Measurements from ENCODE around the gene TMA7. TPM values are rescaled to one million over a fixed set of nuclear protein-coding genes. Genes with fewer than 3 reads are reported as not detected.

The TMA7 gene
- polyA plus RNA-seq, 4 donors: 293 to 334 (median 315) TPM

DNA sequence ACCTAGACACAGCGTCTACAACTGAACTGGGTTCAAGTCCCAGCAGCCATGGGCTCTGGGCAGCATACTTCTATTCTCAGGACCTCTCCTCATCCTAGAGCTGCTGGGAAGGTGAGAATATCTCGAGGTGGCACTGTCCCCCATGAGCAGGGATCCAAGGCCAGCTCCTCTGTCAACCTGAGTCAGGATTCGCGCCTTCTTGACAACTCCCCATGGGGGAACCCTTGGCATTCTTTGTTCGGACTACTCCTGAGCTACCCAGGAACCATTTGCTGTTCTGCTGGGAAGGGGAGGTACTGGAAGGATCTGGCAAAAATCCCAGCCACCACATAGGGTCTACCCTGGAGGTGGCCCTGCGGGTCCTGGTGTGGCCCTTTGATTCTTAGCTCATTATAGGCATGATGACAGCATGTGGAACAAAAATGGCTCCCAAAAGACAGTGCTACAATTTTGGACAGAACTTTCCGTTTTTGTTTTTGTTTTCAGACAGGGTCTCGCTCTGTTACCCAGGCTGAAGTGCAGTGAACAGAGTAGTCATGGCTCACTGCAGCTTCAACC is 32.4 kb upstream of the TMA7 start:
- DNase-seq (ENCODE audit: low read depth in 4 of 4, low spot score in 3 of 4): no peak

DNA sequence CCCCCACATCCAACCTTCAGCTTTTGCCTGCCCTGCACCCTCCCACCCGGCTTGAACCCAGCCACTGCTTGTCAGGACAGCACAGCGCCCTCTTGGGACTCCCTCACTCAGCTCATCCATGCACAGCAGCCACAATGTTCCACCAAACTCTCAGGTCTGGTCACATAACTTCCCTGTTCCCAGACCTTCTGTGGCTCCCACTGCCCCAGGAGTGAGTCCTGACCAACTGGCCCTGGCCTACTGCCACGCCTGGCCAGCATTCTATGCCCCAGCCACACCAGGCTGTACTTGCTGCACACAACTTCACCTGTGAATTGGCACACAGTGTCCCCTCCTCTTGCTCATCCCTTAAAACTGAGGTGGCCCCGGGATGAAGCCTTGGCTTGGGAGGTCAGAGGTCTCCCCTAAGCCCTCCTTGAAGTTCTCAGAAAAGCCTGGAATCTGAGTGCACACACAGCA is 31.2 kb upstream of the TMA7 start:
- no peak for DNase-seq (ENCODE audit: low read depth in 4 of 4, low spot score in 3 of 4)

GRCh38 chr3:48409291-48410201 is 30.5 kb upstream of the TMA7 start:
- DNase-seq (ENCODE audit: low read depth in 4 of 4, low spot score in 3 of 4): no peak

- no peak for DNase-seq (ENCODE audit: low read depth in 4 of 4, low spot score in 3 of 4)
Measured at GRCh38 chr3:48410205-48411040, 29.6 kb upstream of the TMA7 start.

DNA sequence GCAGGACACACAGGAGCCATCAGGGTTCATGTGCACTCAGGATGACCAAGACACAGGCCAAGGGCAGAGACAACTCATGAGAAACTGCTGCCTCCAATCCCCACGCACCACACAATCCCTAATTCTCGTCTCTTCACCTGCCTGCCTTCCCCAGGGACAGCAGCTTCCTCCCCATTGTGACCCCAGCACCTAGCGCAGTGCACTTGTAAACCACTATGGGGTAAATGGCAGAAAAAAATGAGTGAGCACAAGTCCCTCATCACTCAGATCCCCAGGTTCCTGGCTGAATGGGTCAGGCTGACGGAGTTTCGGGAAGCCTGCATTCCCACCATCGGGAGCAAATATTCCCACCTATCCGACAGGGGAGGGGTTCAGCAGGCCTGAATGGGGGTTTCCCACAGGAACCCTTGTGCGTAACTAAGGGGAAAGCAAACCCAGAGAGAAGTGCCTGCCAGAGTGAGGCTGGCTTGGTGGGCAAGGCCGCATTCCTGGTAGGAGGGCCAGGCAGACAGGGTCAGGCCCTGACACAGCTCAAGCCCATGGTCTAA is 28.9 kb upstream of the TMA7 start:
- DNase-seq (ENCODE audit: low read depth in 4 of 4, low spot score in 3 of 4): no peak

GRCh38 chr3:48411606-48412374 is 28.3 kb upstream of the TMA7 start:
- no peak for DNase-seq (ENCODE audit: low read depth in 4 of 4, low spot score in 3 of 4)

- no peak for DNase-seq (ENCODE audit: low read depth in 4 of 4, low spot score in 3 of 4)
Measured at GRCh38 chr3:48412375-48413001, 27.6 kb upstream of the TMA7 start.

DNA sequence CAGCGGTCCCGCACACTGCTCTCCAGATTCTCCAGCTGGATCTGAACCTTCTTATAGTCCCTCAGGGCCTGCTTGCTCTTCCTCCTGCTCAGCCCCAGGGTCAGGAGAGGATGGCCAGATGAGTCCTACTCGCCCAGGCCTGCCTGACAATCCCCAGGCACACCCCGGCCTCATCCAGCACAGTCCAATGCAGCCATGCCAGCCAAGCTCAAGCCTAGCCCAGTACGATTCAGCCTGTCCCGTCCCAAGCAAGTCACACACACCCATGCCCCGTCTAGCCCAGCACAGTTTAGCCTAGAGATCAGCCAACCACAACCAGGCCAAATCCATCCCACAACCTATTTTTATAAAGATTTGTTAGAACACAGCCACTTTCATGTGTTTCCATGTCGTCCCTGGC is 27.0 kb upstream of the TMA7 start:
- DNase-seq (ENCODE audit: low read depth in 4 of 4, low spot score in 3 of 4): no peak

DNA sequence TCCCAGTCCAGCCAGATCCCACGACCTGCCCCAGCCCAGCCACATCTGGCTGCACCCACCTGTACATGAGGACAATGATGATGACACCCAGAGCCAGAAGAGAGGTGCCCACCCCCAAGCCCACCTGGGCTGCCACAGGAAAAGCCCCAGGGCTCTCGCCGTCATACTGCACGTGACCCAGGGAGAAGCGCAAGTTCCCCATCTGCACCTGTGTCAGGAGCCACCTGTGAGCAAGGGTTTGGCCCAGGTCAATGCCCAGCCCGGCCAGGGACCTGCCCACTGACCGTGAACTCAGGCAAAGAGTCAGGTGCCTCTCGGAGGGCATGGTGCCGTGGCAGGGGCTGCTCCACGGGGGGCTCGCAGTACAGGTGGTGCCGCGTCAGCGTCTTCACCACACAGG is 26.4 kb upstream of the TMA7 start:
- no peak for DNase-seq (ENCODE audit: low read depth in 4 of 4, low spot score in 3 of 4)

DNA sequence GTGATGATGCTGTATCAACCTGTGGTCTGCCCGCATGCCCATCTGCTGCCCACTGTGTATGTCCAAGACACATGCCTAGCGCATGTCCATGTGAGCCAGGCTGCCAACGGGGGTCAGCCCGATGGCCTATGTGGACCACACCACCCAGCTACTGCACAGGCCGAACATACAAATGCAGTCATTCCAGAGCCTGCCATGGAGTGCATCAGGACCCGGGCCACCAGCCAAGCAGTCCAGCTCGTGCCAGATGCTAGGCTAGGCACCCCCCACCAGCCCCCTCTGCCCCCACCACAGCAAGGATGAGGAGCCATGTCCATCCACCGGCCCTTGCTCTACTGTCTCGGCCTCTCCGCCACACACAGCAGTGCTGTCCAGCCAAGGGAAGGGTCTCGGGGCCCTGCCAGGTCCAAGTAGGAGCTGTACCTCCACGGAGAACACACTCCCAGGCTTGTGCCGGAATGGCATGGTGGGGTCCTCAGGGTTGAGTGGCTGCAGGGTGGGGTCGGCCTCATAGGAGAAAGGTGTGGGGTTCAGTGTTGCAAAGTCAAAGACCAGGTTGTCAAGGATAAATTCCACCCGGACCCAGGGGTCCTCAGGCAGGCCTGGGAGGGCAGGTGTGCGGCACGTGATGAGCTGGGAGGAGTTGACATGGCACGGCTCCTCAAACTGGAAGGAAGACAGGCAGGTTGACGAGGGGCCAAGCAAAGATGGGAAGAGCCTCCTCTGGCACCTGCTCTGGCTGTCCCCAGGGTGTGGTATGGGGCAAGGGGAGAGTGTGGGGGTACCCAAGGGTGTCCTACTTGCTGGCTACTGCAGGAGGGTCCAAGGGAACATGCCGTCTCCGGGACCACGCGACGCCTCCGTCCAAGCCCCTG is 25.4 kb upstream of the TMA7 start:
- no peak for DNase-seq (ENCODE audit: low read depth in 4 of 4, low spot score in 3 of 4)

GRCh38 chr3:48415251-48415953 is 24.7 kb upstream of the TMA7 start:
- DNase-seq (ENCODE audit: low read depth in 4 of 4, low spot score in 3 of 4): no peak

- DNase-seq (ENCODE audit: low read depth in 4 of 4, low spot score in 3 of 4): no peak
Measured at GRCh38 chr3:48416091-48416505, 24.0 kb upstream of the TMA7 start.

DNA sequence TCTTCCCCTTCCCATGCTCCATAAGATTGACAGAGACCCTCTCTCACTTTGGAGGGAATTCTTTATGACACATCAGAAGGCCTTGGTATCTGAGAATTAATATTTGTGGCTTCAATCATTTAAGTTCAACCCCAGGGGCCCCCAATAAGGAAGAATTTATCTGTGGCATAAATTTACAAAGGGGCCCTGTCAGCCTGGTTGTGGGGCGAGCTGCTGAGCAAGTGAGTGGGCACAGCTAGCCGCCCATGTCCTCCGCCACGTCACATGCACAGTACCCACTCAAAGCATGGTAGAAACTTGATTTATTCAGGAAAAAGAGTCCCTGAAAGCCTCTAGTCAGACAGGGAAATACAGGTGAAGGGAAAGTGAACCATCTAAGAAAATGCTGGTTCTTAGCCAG is 23.5 kb upstream of the TMA7 start:
- DNase-seq (ENCODE audit: low read depth in 4 of 4, low spot score in 3 of 4): no peak

DNA sequence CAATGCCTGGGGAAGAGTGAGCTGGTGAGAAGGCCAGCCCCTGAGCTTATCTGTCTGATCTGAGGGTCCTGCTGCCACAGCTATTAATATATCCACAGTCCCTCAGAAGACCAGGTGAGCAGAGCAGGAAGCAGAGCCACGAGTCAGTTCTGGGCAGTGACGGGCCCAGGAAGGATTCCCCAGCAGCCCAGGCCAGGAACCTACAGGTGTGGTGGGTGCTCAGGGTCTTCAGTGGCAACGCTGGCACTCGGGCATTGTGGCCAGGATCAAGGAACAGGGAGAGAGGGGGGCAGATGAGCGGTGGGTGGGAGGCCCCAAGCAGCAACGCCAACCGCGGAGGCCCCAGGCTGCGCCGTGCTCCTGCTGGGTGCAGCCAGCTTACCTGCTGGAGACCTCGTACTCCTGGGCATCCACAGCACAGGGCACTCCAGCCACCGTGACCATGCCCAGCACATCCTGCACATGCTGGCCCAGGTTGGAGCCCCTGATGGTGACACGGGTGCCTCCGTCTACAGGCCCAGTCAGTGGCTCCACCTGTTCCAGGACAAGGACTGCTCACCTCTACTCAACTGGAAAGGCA is 22.4 kb upstream of the TMA7 start:
- DNase-seq (ENCODE audit: low read depth in 4 of 4, low spot score in 3 of 4): no peak

GRCh38 chr3:48418140-48418539 is 21.9 kb upstream of the TMA7 start:
- DNase-seq (ENCODE audit: low read depth in 4 of 4, low spot score in 3 of 4): no peak

- DNase-seq (ENCODE audit: low read depth in 4 of 4, low spot score in 3 of 4): no peak
Measured at GRCh38 chr3:48418651-48419050, 21.4 kb upstream of the TMA7 start.

DNA sequence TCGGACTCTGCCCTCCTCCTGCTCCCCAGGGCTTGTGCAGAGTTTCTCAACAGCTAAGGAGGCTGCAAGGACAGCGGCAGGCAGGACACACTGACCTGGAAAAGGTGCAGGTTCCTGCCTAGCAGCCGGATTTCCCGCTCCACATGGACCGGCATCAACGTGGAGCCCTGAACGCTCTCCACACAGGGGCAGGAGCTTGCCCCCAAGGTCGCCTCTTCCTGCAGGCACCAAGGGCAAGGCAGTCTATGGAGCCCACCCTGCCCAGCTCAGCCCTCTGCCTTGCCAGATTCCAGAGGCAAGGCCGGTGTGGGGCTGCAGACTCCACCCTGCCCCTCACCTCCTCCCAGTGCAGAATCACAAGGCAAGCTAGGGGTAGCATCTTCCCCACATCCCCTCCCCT is 20.9 kb upstream of the TMA7 start:
- DNase-seq (ENCODE audit: low read depth in 4 of 4, low spot score in 3 of 4): no peak

DNA sequence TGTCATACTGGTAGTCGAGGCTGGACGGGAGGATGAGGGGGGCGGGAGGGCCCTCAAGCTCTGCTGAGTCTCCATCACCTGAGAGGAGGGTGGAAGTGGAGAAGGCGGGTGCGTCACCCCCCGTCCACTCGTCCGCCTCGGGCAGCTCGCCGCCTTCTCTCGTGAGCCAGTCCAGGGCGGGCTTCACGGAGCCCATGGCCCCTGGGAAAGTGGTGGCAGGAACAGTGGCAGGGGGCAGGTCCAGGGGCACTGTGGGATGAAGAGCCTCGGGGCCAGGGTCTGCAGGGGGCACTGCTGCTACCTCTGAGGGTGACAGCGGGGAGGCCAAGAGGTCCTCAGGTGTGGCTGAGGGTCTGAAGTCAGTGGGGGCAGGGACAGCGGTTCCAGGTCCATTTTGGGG is 20.5 kb upstream of the TMA7 start:
- no peak for DNase-seq (ENCODE audit: low read depth in 4 of 4, low spot score in 3 of 4)
